Astrocyte of the spinal cord (primary cell): ENCODE results near the gene GLB1L2.

Experiments
- DNase-seq: peaks from one replicate; pipeline ENCODE4 v3.0.0; 2011; ENCODE audit warnings: low read depth, low spot score
- H3K4me3 ChIP-seq: 2 replicates; pipeline ENCODE4 v1.5.1; 2011; ENCODE audit warnings: low read depth, mild to moderate bottlenecking, low read length, moderate library complexity
- in situ Hi-C: cut with HindIII; loops from 2 replicates; pipeline ENCODE4 v1.10.0; 2017; ENCODE audit warnings: low sequenced_read_pairs
- TF ChIP-seq, protein P1 (sequence below): IDR thresholded peaks from 2 replicates; pipeline ENCODE4 v1.5.1; 2012; ENCODE audit warnings: low read depth, mild to moderate bottlenecking, low read length, inconsistent platforms

Gene GLB1L2

DNA sequence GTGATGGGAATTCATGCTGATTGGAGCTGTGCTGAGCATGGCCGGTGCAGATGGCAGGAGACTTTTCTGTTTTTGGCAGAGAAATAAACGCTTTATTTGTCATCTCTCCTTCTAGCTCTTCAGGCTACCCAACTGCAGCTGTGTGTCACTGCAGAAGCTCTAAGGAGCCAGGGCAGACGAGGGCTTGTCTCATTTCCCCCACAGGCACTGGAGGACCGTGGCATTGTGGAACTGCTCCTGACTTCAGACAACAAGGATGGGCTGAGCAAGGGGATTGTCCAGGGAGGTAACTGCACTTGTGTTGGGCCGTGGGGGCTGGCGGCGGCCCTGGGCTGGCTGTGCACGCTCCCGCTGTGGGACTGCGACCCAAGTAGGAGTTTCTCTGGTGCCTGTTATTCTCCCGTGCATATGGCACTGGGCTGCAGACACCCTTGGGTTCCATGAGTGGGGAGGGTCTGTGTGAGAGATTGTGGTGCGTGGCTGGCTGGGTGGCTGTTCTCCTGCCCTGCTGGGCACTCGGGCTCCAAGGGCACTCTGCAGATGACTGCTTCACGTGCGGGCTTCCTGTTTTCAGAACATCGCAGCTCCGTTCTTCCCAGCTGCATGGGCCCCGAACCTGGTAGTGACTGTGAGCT, 27.2 kb downstream of the GLB1L2 start:
- DNase-seq = no peak
- in situ Hi-C loops = no loop called here
- no peak overlapping the region for H3K4me3 ChIP-seq
- TF ChIP-seq, protein P1, sequence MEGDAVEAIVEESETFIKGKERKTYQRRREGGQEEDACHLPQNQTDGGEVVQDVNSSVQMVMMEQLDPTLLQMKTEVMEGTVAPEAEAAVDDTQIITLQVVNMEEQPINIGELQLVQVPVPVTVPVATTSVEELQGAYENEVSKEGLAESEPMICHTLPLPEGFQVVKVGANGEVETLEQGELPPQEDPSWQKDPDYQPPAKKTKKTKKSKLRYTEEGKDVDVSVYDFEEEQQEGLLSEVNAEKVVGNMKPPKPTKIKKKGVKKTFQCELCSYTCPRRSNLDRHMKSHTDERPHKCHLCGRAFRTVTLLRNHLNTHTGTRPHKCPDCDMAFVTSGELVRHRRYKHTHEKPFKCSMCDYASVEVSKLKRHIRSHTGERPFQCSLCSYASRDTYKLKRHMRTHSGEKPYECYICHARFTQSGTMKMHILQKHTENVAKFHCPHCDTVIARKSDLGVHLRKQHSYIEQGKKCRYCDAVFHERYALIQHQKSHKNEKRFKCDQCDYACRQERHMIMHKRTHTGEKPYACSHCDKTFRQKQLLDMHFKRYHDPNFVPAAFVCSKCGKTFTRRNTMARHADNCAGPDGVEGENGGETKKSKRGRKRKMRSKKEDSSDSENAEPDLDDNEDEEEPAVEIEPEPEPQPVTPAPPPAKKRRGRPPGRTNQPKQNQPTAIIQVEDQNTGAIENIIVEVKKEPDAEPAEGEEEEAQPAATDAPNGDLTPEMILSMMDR = no peak

DNA sequence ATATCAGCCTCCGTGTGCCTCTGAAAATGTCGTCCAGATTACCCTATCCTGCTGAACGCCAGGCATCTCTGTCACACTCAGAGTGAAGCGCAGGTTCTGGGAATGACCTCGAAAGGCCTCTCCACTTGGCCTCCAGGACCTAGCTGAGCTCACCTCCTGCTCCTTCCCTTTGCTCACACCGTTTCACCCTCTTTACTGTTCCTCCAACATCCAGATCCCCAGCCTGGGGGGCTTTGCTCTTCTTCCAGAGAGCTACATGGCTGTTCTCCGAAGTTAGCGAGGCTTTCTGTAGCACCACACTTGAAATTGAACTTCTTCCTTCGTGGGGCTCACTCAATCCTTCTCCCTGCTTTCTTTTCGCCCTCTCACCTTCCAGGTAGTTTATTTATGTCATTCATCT, 27.9 kb downstream of the GLB1L2 start:
- in situ Hi-C loops = no loop called here
- H3K4me3 ChIP-seq = no peak overlapping the region
- TF ChIP-seq, protein P1 = no peak
- DNase-seq = no peak

DNA sequence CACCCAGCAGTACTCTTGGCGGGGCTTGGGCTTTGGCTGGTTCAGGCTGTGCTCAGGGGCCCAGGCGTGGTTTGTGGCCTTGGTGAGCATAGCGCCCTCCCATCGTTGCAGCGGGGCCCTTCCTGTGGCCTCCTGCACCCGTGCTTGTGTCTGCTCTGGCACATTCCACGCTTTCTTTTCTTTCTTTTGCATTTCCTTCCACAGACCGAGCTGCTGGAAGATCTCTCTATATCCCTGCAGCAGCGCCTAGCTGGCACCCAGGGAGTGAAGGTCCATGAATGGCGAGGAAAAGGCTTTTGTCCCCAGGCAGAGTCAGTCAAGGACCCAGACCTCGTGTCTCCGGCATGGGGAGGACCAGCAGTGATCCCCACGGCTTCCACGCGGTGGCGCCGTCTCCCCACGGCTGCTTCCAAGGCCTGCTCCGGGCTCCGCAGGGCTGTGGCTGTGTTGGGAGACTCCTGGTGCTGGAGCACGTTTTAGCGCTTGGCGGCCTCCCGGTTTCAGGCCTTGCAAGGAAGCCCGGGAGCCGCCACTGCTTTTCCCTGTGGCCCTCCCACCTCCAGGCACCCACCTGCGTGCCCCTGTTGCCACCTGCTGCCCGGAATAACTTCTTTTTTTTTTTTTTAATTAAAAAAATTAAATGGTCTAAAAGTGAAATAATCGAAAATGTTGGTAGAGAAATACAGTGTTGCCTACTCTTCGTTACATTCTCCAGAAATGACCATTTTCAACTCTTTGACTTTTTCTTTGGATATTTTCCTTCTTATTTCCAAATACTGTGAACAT, 28.5 kb downstream of the GLB1L2 start:
- peak; percentile 43 for DNase-seq
- in situ Hi-C loops = no loop called here
- TF ChIP-seq, protein P1 = peak; percentile 76
- no peak overlapping the region for H3K4me3 ChIP-seq

DNA sequence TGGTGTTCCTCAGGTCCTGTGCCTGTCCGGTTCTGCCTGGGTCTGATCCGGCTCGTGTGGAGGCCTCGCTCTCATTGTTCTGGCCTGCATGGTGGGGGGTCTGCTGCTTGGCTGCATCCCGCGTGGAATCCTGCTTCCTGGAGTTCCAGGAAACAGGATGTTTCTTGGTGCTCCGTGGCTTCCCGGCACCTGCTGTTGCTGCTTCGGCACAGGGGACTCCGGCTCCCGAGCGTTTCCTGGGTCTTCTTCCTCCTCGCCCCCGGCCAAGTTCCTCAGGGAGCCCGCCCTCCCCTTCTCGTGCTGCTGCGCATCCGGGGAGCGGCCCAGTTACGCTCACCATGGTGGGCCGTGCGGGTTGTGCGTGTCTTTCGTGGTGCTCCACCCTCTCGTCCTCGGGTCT, 29.9 kb downstream of the GLB1L2 start:
- no peak overlapping the region for H3K4me3 ChIP-seq
- no peak for DNase-seq
- TF ChIP-seq, protein P1 = no peak
- in situ Hi-C loops = no loop called here

DNA sequence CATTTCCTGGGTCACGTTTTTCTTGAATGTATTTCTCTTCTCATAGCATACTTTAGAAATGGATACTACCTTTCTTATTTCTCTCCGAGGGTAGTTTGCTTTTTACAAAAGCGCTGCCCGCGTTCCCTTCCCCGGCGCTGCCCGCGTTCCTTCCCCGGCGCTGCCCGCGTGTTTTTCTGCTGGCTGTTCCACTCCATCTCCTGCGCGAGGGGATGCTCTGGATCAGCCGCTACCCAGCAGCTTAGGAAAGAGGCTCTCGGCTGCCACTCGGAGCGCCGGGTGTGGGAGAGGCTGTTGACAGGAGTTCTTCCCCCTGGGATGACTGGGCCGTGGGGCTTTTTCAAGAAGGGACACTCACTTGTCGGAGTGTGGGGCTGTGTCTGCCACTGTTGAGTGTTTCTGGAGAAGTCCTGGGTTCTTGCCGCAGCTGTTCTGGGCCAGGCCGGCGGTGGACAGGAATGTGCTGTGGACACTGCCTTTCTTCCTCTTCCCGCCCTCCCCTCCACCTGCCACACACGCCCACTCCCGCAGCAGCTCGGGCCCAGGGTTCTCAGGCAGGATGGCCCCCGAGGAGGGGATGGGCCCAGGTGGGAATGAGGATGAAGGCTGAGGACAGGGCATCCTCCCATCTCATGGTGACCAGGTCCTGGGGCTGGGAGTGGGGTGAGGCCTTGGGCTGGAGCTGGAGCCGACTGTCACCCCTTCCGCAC, 30.6 kb downstream of the GLB1L2 start:
- TF ChIP-seq, protein P1 = no peak
- DNase-seq = no peak
- no peak overlapping the region for H3K4me3 ChIP-seq
- in situ Hi-C loops = no loop called here

DNA sequence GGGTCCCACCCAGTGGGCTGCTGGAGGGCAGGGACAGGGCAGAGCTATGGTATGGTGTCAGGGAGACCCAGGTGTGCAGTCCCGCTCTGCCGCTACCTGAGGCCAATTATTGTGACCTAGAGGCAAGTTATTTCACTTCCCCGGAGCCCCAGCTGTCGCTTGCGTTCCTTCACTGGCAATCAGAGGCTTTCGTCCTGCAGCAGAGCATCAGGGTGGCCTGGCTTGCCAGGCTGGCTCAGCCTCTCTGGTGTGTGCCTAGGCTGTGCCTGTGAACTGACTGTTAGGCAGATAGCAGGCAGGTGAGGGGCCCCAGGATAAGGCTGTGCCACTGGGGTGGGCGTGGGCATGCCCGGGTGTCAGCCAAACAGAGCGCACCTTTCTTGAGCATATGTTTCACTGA, 31.4 kb downstream of the GLB1L2 start:
- no peak for DNase-seq
- no peak overlapping the region for H3K4me3 ChIP-seq
- in situ Hi-C loops = no loop called here
- TF ChIP-seq, protein P1 = no peak
